ENCODE results near the gene FAM171A2.

FAM171A2 gene

DNA sequence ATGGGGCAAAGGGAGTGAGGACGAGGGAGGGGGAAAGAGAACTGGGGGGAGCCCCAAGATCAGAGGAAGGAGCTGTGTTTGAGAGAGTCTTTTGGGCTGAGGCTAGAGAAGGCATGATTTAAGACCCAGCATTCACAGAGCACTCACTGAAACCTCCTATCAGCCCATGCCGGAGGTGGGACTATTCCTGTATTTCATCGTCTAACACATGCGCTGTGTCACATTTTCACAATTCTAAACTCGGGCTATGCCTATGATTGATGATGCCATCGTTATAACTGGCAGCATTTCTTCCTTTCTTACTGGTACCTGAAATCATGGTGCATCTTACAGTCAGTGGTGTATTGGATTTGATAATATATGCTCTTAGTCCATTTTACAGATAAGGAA, 3.5 kb downstream of the FAM171A2 start:
- Histone ChIP-seq H3K27ac (ENCODE audit: low read length) (no peak overlapping the region), H3K4me1 (ENCODE audit: control insufficient read depth, insufficient read depth, low read length) (peaks cover 11% of the 10 kb centered on the region), H3K27me3 (ENCODE audit: control insufficient read depth in 1 of 2, insufficient read depth in 2 of 2, low read length in 2 of 2) (peaks cover 0 to 7% of the 10 kb centered on the region in 2 donors), H3K9ac (ENCODE audit: low read length in 2 of 2) (no peak overlapping the region), H3K9me3 (ENCODE audit: control insufficient read depth in 2 of 2, low read length in 2 of 2) (no peaks in the 10 kb centered on the region), H3K36me3 (ENCODE audit: control insufficient read depth in 2 of 2, insufficient read depth in 2 of 2, low read length in 2 of 2) (no peaks in the 10 kb centered on the region), H3K4me3 (ENCODE audit: low read length in 2 of 2) (no peak overlapping the region)

DNA sequence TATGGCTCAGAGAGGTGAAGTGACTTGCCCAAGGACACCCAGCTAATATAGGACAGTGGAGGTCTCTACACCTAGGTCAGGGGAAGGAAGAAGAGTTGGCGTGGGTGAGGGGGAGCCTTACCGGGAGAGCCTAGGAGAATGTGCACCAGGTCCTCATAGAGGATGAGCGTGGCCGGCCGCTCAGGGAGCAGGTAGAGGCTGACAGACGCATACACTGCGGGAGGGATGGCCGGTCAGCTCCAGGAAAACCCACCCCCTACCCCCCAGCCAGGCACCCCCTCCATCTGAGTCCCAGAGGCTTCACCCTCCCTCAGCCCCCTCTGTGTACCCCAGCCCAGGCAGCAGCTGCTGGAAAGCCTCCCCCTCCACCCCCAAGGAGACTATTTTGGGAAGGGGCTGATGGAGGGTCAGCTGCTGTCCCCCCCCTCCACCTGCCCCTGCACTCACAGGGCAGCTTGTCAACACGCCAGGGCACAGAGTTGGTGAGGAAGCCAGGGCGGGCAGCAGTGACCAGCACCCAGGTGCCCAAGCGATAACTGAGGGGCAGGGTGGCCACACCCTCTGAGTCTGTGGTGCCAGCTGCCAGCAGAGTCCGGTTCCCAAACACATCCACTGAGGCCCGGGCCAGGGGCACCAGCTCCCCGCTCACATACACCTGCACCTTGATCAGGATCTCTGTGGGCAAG, 4.1 kb downstream of the FAM171A2 start:
- Histone ChIP-seq H3K4me1 (ENCODE audit: control insufficient read depth, insufficient read depth, low read length) (peaks cover 11% of the 10 kb centered on the region), H3K27ac (ENCODE audit: low read length) (no peak overlapping the region), H3K9ac (ENCODE audit: low read length in 2 of 2) (no peak overlapping the region), H3K27me3 (ENCODE audit: control insufficient read depth in 1 of 2, insufficient read depth in 2 of 2, low read length in 2 of 2) (peaks cover 0 to 4% of the 10 kb centered on the region in 2 donors), H3K9me3 (ENCODE audit: control insufficient read depth in 2 of 2, low read length in 2 of 2) (no peaks in the 10 kb centered on the region), H3K4me3 (ENCODE audit: low read length in 2 of 2) (no peak overlapping the region), H3K36me3 (ENCODE audit: control insufficient read depth in 2 of 2, insufficient read depth in 2 of 2, low read length in 2 of 2) (no peaks in the 10 kb centered on the region)

DNA sequence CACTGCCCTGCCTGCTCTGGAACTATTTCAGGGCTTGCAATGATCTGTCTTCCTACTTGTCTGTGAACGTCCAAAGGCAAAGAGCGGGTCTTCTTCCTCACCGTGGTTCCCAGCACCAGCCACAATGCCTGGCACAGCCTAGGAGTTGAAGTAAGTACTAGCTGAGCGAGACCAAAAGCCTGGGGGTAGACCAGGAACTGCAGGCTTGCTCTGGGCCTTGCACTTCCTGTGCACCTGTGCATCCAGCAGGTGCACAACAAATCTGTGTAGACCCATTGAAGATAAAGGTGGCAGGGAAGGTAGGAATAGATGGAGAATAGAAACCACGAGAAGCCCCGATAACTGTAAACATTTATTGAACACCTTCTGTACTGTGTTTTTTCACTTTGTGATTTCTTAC, 4.6 kb downstream of the FAM171A2 start:
- no peak overlapping the region for H3K9ac ChIP-seq (ENCODE audit: low read length in 2 of 2)
- H3K36me3 ChIP-seq (ENCODE audit: control insufficient read depth in 2 of 2, insufficient read depth in 2 of 2, low read length in 2 of 2): no peaks in the 10 kb centered on the region
- H3K4me1 ChIP-seq (ENCODE audit: control insufficient read depth, insufficient read depth, low read length): peaks cover 10% of the 10 kb centered on the region
- H3K27me3 ChIP-seq (ENCODE audit: control insufficient read depth in 1 of 2, insufficient read depth in 2 of 2, low read length in 2 of 2): peaks cover 0 to 4% of the 10 kb centered on the region in 2 donors
- H3K9me3 ChIP-seq (ENCODE audit: control insufficient read depth in 2 of 2, low read length in 2 of 2): no peaks in the 10 kb centered on the region
- H3K4me3 ChIP-seq (ENCODE audit: low read length in 2 of 2): no peak overlapping the region
- no peak overlapping the region for H3K27ac ChIP-seq (ENCODE audit: low read length)

DNA sequence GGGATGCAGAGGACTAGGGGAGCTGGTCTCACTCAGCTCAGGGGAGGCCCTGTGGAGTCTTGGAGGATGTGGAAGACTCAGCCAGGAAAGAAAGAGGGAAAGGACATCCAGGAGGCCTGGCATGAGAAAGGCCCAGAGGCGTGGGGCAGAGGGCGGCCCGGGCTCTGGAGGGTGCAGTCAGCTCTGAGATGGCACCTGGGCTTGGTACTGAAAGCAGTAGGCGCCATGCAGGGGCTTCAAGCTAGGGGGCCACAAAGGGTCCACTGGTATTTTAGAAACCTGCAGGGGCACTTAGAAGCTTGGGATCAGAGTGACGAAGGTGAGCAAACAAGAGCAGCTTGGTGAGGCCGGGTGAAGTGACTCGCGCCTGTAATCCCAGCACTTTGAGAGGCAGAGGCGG, 5.6 kb downstream of the FAM171A2 start:
- H3K27me3 ChIP-seq (ENCODE audit: control insufficient read depth in 1 of 2, insufficient read depth in 2 of 2, low read length in 2 of 2): peaks cover 0 to 4% of the 10 kb centered on the region in 2 donors
- H3K36me3 ChIP-seq (ENCODE audit: control insufficient read depth in 2 of 2, insufficient read depth in 2 of 2, low read length in 2 of 2): no peaks in the 10 kb centered on the region
- H3K9ac ChIP-seq (ENCODE audit: low read length in 2 of 2): no peak overlapping the region
- H3K9me3 ChIP-seq (ENCODE audit: control insufficient read depth in 2 of 2, low read length in 2 of 2): no peaks in the 10 kb centered on the region
- H3K4me3 ChIP-seq (ENCODE audit: low read length in 2 of 2): no peak overlapping the region
- peaks cover 3% of the 10 kb centered on the region for H3K4me1 ChIP-seq (ENCODE audit: control insufficient read depth, insufficient read depth, low read length)
- H3K27ac ChIP-seq (ENCODE audit: low read length): no peak overlapping the region

DNA sequence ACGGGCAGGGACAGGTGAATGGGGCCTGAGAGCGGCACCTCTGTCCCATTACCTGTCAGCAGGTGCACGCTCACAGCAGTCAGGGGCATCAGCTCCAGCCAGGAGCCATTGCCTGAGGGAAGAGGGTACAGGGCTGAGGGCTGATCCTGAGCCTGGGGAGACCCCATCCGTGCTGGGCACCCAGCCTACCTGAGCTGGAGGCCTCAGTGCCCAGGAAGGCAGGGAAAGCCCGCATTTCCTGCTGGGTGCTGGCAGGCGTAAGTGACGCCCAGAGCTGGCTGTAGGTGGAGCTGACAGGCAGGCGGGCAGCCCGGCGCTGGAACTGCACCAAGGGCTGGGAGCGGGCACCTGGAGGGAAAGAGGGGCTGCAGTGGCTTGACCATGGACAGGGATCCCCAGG, 7.4 kb downstream of the FAM171A2 start:
- H3K4me1 ChIP-seq (ENCODE audit: control insufficient read depth, insufficient read depth, low read length): peaks cover 2% of the 10 kb centered on the region
- no peak overlapping the region for H3K9ac ChIP-seq (ENCODE audit: low read length in 2 of 2)
- peaks cover 0 to 4% of the 10 kb centered on the region in 2 donors for H3K27me3 ChIP-seq (ENCODE audit: control insufficient read depth in 1 of 2, insufficient read depth in 2 of 2, low read length in 2 of 2)
- H3K36me3 ChIP-seq (ENCODE audit: control insufficient read depth in 2 of 2, insufficient read depth in 2 of 2, low read length in 2 of 2): peaks cover 8 to 11% of the 10 kb centered on the region in 2 donors
- no peak overlapping the region for H3K27ac ChIP-seq (ENCODE audit: low read length)
- H3K9me3 ChIP-seq (ENCODE audit: control insufficient read depth in 2 of 2, low read length in 2 of 2): no peaks in the 10 kb centered on the region
- H3K4me3 ChIP-seq (ENCODE audit: low read length in 2 of 2): no peak overlapping the region

DNA sequence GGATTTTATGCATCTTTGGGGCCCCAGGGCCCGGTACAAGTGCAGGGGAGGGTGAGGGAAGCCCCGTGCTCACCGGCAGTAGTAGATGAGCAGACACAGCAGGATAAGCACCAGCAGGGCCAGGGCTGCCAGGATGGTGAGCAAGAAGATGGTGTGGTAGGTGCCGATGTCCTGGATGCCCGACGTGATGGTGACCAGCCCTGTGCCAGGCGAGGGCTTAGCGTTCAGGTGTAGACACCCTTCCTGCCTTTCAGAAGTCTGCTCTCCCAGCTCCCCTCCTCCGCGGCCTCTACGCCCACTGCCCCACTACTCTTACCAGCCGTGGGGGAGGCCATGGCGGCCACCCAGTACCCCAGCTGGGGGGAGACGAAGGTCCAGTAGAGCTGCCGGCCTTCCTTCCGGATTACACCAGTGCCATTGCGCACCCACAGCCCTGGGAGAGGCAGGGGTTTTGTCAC, 8.0 kb downstream of the FAM171A2 start:
- Histone ChIP-seq H3K9me3 (ENCODE audit: control insufficient read depth in 2 of 2, low read length in 2 of 2) (no peaks in the 10 kb centered on the region), H3K4me3 (ENCODE audit: low read length in 2 of 2) (no peak overlapping the region), H3K9ac (ENCODE audit: low read length in 2 of 2) (no peak overlapping the region), H3K27ac (ENCODE audit: low read length) (no peak overlapping the region), H3K36me3 (ENCODE audit: control insufficient read depth in 2 of 2, insufficient read depth in 2 of 2, low read length in 2 of 2) (peaks cover 12 to 16% of the 10 kb centered on the region in 2 donors), H3K4me1 (ENCODE audit: control insufficient read depth, insufficient read depth, low read length) (peaks cover 2% of the 10 kb centered on the region), H3K27me3 (ENCODE audit: control insufficient read depth in 1 of 2, insufficient read depth in 2 of 2, low read length in 2 of 2) (peaks cover 0 to 2% of the 10 kb centered on the region in 2 donors)

DNA sequence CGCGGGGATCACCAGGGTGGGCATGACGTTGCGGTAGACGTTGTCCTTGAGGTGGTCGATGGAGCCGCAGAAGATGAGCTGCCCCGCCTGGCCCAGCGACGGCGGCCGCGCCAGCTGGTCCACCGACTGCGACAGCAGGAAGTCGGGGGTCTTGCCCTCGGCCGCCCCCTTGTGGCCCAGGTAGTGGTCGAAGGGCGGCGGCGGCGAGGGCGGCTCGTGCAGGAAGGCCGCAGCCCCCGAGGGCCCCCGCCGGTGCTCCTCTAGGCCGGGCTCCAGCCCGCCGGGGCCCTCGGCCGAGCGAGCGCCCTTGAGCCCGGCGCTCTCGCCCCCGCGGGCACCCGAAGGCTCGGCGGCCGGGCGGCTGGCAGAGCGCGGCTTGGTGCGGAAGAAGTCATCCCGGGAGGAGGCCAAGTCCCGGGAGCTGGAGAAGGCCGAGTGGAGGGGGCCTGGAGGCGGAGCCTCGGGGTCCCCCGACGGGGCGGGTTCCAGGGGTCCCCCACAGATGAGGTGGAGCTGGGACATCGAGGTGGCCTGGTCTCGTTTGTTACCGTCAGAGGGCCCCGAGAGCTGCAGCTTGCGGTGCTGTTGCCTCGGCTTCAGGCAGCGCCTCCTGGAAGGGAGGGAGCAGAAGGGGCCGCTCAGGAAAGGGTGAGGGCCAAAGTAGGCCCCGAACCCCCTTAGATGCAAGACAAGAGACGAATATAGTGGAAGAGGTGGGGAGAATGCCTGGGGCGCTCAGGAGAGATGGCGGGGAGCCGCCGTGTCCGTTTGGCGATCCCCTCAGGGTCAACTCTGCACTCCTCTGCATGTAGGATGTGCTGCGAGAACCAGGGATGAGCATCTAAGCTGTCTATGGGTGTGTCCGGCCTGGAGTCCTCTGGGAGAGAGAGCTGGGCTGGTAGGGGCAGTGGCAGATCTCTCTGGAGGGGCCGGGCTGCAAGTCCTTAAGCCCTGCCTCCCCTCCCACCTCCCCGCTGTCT, 8.8 kb downstream of the FAM171A2 start:
- Histone ChIP-seq H3K27me3 (ENCODE audit: control insufficient read depth in 1 of 2, insufficient read depth in 2 of 2, low read length in 2 of 2) (no peaks in the 10 kb centered on the region), H3K9ac (ENCODE audit: low read length in 2 of 2) (no peak overlapping the region), H3K9me3 (ENCODE audit: control insufficient read depth in 2 of 2, low read length in 2 of 2) (no peaks in the 10 kb centered on the region), H3K4me1 (ENCODE audit: control insufficient read depth, insufficient read depth, low read length) (no peaks in the 10 kb centered on the region), H3K27ac (ENCODE audit: low read length) (no peak overlapping the region), H3K4me3 (ENCODE audit: low read length in 2 of 2) (no peak overlapping the region), H3K36me3 (ENCODE audit: control insufficient read depth in 2 of 2, insufficient read depth in 2 of 2, low read length in 2 of 2) (peaks cover 14 to 16% of the 10 kb centered on the region in 2 donors)

DNA sequence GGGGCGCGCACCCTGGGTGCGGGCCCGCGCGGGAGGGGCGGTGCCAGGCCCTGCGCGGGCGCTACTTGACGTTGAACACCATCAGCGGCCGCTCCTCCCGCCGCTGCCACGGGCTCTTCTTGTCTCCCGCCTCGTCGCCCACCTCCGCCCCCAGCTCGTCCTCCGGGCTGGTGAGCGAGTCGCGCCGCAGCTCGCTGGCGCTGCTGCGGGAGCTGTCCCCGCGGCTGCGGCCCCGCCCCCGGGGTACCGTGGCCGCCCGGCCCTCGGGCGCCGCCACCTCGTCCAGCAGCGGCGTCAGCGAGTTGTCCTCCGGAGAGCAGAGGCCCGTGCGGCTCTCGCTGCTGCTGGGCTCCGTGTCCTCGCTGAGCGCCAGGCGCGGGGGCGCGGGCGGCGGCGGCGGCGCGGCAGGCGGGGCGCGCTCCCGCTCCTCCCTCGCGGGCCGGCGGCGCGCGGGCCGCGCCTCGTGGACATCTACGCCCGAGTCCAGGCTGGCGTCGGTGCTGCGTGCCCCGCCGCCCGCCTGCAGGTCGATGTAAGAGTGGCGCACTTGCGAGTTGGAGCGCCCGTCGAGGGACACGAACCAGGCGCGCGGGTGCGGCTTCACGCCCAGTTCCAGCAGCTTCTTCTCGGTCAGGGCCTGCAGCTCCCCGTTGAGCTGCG, 9.9 kb downstream of the FAM171A2 start:
- H3K27ac ChIP-seq (ENCODE audit: low read length): no peak overlapping the region
- no peaks in the 10 kb centered on the region for H3K4me1 ChIP-seq (ENCODE audit: control insufficient read depth, insufficient read depth, low read length)
- peak overlapping the region in 1 of 2 donors; percentile 66 for H3K4me3 ChIP-seq (ENCODE audit: low read length in 2 of 2)
- peak overlapping the region in 1 of 2 donors; percentile 41 for H3K9ac ChIP-seq (ENCODE audit: low read length in 2 of 2)
- H3K36me3 ChIP-seq (ENCODE audit: control insufficient read depth in 2 of 2, insufficient read depth in 2 of 2, low read length in 2 of 2): peaks cover 16% of the 10 kb centered on the region in 2 donors
- H3K9me3 ChIP-seq (ENCODE audit: control insufficient read depth in 2 of 2, low read length in 2 of 2): no peaks in the 10 kb centered on the region
- H3K27me3 ChIP-seq (ENCODE audit: control insufficient read depth in 1 of 2, insufficient read depth in 2 of 2, low read length in 2 of 2): no peaks in the 10 kb centered on the region

DNA sequence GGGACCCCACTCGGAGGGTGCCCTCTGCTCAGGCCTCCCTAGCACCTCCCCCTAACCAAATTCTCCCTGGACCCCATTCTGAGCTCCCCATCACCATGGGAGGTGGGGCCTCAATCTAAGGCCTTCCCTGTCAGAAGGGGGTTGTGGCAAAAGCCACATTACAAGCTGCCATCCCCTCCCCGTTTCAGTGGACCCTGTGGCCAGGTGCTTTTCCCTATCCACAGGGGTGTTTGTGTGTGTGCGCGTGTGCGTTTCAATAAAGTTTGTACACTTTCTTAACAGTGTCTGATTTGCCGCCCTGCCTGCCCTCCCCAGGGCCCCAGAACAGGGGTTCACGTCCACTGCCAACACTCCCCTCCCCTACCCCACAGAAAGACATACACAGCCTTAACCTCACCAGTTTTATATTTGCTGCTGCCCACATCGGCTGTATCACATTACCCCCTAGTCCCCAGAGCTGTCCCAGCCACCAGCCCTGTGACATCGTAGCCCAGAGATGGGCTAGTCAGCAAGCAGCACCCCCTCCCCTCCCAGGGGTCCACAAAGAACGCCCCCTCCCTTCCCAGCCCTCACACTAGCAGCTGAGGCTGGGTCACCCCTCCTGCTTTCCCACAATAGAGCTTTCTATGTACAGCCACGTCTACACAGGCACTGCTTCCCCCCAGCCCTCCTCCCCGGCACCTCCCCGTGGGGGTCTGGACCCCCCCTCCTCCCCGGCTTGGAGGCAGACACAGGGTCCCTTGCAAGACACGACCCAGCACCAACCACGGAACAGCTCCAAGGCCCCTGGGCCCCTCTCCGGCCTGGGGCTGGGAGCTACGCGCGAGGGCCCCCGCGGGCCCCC, 10.6 kb downstream of the FAM171A2 start:
- peak overlapping the region in 1 of 2 donors; percentile 66 for H3K4me3 ChIP-seq (ENCODE audit: low read length in 2 of 2)
- peak overlapping the region in 1 of 2 donors; percentile 41 for H3K9ac ChIP-seq (ENCODE audit: low read length in 2 of 2)
- H3K9me3 ChIP-seq (ENCODE audit: control insufficient read depth in 2 of 2, low read length in 2 of 2): no peaks in the 10 kb centered on the region
- no peaks in the 10 kb centered on the region for H3K27me3 ChIP-seq (ENCODE audit: control insufficient read depth in 1 of 2, insufficient read depth in 2 of 2, low read length in 2 of 2)
- H3K4me1 ChIP-seq (ENCODE audit: control insufficient read depth, insufficient read depth, low read length): no peaks in the 10 kb centered on the region
- H3K36me3 ChIP-seq (ENCODE audit: control insufficient read depth in 2 of 2, insufficient read depth in 2 of 2, low read length in 2 of 2): peaks cover 16% of the 10 kb centered on the region in 2 donors
- no peak overlapping the region for H3K27ac ChIP-seq (ENCODE audit: low read length)

Data from stomach smooth muscle (tissue), 2 donors.